TTC549 (cell line): Measurements from ENCODE around the gene OGA.

Experiments
- FAIRE-seq: peaks from 2 replicates; lab custom pipeline; 2012; peaks lifted over from hg19 to GRCh38; lab: Jason Lieb, UNC

The OGA gene

DNA sequence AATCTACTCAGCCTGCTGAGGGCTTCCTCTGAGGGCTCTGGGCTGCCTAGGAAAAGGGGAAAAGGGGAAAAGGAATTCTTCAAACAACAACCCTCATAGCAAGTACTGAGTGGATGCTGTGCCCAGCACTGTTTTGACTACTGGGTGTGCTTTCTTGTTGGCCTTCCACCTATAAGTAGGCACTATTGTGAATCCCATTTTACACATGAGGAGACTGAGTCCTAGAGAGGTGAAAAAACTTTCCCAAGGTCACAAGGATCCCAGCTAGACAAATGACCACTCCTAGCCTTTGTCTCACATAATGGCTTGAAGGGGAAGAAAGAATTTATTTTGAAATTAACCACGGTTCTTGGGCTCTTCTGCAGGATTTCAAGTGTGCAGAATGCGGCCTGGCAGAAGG is 59.4 kb downstream of the OGA start:
- FAIRE-seq, result no peak

DNA sequence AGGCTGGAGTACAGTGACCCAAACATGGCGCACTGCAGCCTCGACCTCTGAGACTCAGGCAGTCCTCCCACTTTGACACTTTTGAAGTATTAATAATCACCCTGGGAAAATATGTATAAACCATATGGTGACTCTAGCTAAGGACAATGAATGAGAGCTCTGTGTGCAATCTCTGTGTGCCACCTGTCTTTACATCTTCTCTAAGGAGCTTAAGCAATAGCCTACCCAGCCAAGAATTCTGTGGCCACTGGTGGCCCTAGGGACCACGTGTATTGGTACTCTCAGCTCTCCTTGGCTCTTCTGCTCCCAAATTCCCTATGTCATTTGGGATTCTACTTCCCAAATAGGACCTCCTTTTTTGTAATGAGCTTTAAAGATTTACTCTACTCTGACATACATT is 66.0 kb downstream of the OGA start:
- FAIRE-seq, result no peak

DNA sequence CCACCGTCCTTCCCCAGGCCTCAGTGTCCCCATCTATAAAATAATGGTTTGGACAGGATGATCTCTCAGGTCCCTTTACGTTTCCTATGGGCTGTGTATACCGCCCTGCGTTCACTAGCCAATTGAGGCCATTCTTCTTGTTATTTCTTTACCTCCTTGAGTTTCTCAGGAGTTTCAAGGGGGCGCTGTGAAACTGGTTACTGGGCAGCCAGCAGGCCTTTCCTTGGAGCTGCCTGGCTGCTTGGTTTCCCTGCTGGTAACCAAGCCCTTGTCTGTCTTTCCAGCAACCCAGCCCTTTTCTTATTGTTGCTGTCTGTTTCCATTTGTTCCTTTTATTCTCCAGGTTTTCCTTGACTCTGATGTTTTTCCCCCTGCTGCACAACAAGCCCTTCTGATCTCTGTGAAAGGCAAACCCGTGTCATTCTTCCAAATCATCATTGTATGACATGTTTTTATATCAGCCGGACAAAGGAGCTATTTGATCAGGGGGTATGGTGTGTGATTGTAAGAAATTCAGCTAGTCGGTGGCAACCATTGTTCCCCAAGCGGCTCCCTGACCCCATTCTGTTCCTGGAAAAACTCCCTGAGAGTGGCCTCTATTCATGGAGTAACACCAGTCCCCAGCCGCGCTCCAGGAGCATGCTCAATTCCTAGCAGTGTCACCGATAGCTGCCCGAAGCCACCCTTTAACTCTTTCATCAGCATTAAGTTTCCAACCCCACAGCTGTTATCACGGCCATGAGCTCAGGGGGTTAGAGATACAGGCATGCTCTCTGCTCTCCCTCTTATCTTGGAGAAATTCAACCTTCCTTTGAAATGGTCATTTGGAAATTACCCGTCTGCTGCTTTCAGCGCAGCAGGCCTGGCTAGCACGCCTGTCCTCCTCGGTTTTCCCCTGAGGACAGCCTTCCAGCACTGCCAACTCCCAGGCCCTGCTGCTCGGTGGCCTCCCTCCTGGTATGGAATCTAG is 68.9 kb downstream of the OGA start:
- FAIRE-seq, result peak; percentile 72

DNA sequence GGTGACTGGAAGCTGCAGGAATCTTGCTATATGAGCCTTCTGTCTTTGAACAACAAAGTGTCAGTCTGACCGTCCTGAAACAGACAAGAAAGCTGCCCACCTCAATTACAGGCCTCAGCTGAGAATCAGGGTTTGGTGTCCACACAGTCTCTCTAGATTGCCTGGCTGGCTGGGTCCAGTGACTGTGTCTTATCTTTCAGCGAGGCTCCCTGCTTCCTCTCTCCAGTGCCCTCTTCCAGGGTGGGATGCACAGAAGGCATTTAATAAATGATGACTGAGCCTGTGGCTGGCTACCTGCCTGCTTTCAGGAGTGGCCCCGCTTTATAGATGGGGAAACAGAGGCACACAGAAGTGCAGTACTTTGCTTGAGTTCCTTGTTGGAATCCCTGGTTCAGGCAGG is 69.7 kb downstream of the OGA start:
- FAIRE-seq, result no peak

DNA sequence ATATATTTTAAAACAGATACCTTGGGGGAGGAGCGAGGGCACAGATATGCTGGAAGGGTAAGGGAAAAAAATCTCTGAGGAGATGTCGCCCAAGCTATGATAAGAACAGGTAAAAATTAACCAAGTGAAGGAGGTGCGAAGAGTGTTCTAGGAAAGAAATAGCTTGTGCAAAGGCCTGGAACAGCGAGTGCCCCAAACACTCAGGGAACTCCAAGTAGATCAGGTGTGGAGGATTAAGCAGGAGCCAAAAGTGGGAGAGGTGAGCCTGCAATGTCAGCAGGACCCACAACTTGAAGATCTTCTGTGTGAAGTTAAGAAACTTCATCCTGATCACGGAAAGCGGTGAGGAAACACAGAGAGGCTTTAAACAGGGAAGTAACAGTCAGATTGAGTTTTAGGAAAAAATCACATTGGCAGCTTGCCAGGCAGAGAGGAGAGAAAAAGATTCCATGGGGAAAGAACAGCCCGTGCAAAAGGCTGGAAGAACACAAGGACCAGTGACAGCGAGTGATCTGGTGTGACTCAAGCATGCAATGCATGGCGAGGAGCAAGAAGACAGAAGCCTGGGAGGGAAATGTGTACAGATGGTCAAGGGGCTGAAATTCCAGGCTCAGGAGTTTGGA is 73.1 kb downstream of the OGA start:
- no peak for FAIRE-seq

DNA sequence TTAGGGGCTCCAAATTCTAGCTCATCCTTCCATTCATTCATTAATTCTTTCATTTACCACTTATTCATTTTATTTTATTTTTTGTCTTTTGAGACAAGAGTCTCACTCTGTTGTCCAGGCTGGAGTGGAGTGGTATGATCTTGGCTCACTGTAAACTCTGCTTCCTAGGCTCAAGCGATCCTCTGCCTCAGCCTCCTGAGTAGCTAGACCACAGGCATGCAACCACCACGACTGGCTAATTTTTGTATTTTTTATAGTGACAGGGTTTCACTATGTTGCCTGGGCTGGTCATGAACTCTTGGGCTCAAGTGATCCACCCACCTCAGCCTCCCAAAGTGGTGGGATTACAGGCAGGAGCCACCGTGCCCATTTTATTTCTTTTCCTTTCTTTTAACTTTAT is 74.0 kb downstream of the OGA start:
- no peak for FAIRE-seq

DNA sequence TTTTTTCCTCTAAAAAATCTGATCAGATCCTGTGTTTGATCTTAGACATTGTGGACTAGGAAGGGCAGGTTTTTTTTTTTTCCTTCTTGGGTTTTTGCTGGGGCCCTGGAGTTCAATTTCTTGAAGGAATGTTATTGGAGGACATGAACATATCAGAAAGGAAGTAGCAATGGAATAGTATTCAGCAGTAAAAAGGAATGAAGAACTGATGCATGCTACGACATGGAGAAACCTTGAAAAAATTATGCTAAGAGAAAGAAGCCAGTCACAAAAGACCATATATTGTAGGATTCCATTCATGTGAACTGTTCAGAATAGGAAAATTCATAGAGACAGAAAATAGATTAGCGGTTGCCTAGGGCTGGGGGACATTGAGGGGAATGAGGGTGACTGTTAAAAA is 76.3 kb downstream of the OGA start:
- no peak for FAIRE-seq

DNA sequence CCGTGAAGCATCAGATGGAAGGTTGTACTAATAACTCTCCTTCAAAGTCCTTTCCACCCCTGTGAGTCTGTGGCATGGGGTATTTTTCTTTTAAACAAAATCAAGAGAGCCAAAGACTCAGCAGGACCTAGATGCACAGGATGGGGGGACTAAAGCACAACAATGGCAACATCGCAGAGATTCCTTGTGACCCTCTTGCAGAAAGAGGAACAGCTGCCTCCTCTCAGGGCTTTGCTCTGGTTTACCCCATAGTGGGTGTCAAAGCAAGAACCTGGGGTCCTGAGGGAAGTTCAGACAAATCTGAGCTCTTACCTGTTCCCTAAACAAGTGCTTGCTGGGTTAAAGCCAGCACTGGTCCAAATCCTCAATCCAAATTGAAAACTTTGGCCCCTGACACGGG is 81.6 kb downstream of the OGA start:
- FAIRE-seq, result no peak
